ENCODE measurements around the gene IL18.

GRCh38 chr11:112176077-112176476, 12.2 kb upstream of the IL18 start:
- TF ChIP-seq TAF1 (IDR thresholded peaks at IDR 0.05; ENCODE audit: borderline replicate concordance, low read depth, low read length) (no peak), POLR2AphosphoS5 (IDR thresholded peaks at IDR 0.05; ENCODE audit: low read depth, low read length) (no peak), POLR2A (IDR thresholded peaks at IDR 0.05; ENCODE audit: low read depth, low read length) (no peak)

All from GM12892 (cell line).